Body of pancreas (tissue), 4 donors: ENCODE measurements around the gene MYO1C.

Experiments
- POLR2A ChIP-seq, 3 donors: fragments of 450-650 bp; IDR thresholded peaks; one replicate each; pipeline ENCODE4 v1.6.1; 2016; ENCODE audit warnings: antibody characterized with exemption in 3 of 3, mild to moderate bottlenecking in 2 of 3
- TF ChIP-seq, protein P1 (sequence below), 7 experiments: fragments of 450-650 bp in 4 of 7; fragments of 200-600 bp in 3 of 7; sonication (generic) in 3 of 7; IDR thresholded peaks; one replicate each; pipeline ENCODE4 v1.5.1; 2016 to 2019; ENCODE audit warnings: antibody characterized with exemption in 7 of 7

- TF ChIP-seq POLR2A (IDR thresholded peaks at IDR 0.05): no peak
- TF ChIP-seq, protein P1, sequence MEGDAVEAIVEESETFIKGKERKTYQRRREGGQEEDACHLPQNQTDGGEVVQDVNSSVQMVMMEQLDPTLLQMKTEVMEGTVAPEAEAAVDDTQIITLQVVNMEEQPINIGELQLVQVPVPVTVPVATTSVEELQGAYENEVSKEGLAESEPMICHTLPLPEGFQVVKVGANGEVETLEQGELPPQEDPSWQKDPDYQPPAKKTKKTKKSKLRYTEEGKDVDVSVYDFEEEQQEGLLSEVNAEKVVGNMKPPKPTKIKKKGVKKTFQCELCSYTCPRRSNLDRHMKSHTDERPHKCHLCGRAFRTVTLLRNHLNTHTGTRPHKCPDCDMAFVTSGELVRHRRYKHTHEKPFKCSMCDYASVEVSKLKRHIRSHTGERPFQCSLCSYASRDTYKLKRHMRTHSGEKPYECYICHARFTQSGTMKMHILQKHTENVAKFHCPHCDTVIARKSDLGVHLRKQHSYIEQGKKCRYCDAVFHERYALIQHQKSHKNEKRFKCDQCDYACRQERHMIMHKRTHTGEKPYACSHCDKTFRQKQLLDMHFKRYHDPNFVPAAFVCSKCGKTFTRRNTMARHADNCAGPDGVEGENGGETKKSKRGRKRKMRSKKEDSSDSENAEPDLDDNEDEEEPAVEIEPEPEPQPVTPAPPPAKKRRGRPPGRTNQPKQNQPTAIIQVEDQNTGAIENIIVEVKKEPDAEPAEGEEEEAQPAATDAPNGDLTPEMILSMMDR (IDR thresholded peaks at IDR 0.05): no peak
These were observed 28.3 kb downstream of the MYO1C start for GRCh38 chr17:1464186-1464585.
